Heart left ventricle (tissue), 16 donors: Measurements from ENCODE around the gene ATL1. TPM values are rescaled to one million over a fixed set of nuclear protein-coding genes. Genes with fewer than 3 reads are reported as not detected.

Source experiments
- ATAC-seq, 4 donors: fragments of 200-7000 bp; cut with Tn5 transposase; one replicate each; pipeline ENCODE4 v1.9.1; 2020 to 2022; ENCODE audit warnings: moderate library complexity in 4 of 4, mild to moderate bottlenecking in 3 of 4, moderate number of reproducible peaks in 1 of 4
- DNase-seq, 5 donors: peaks; one replicate each; pipeline ENCODE4 v3.0.0-alpha.2; 2020
- H3K27ac ChIP-seq, 12 donors: fragments of 200-600 bp; sonication (generic) in 4 of 12; one replicate each; pipeline versions ENCODE4 v1.5.0 to v1.8.0; 2016 to 2022; ENCODE audit warnings: mild to moderate bottlenecking in 2 of 12
- H3K27me3 ChIP-seq, 9 donors: fragments of 200-600 bp; sonication (generic) in 2 of 9; one replicate each; pipeline versions ENCODE4 v1.5.1 to v1.8.0; 2016 to 2022; ENCODE audit warnings: mild to moderate bottlenecking in 3 of 9
- H3K36me3 ChIP-seq, 9 donors: fragments of 200-600 bp; sonication (generic) in 2 of 9; one replicate each; pipeline versions ENCODE4 v1.5.0 to v1.8.0; 2018 to 2022; ENCODE audit warnings: mild to moderate bottlenecking in 2 of 9
- H3K4me1 ChIP-seq, 12 donors: fragments of 200-600 bp; sonication (generic) in 4 of 12; one replicate each; pipeline versions ENCODE4 v1.5.0 to v1.8.0; 2016 to 2022; ENCODE audit warnings: mild to moderate bottlenecking in 3 of 12
- H3K4me3 ChIP-seq, 12 donors: fragments of 200-600 bp; sonication (generic) in 4 of 12; one replicate each; pipeline versions ENCODE4 v1.5.0 to v1.8.0; 2017 to 2022; ENCODE audit warnings: mild to moderate bottlenecking in 9 of 12, moderate library complexity in 4 of 12
- H3K9me3 ChIP-seq, 12 donors: fragments of 200-600 bp; sonication (generic) in 4 of 12; one replicate each; pipeline versions ENCODE4 v1.5.0 to v1.8.0; 2016 to 2022; ENCODE audit warnings: mild to moderate bottlenecking in 1 of 12
- POLR2A ChIP-seq, 2 donors: fragments of 450-650 bp; IDR thresholded peaks; one replicate each; pipeline ENCODE4 v1.6.1; 2017; ENCODE audit warnings: antibody characterized with exemption in 2 of 2, mild to moderate bottlenecking in 2 of 2, moderate library complexity in 2 of 2
- WGBS, 4 donors: extraction: QIAGEN DNeasy Blood & Tissue Kit in 2 of 4; methylation state at CpG; one replicate each; pipeline versions ENCODE4 v1.1.5 to v1.1.7; 2013 to 2018; 5-methylcytosine and 5-hydroxymethylcytosine counted together
- intact Hi-C, 10 donors: fragments of 100-400 bp; cut with DNase I; formaldehyde crosslinking; loops; one replicate each; pipeline versions ENCODE4 v1.11.1 to v1.14.2; 2022
- polyA plus RNA-seq, 2 donors: library from polyadenylated mRNA; stranded (reverse); fragments of 200-250 nt; gene quantifications; one replicate each; pipeline ENCODE4 v1.2.3, GENCODE V29; 2013
- total RNA-seq, 9 donors: library from RNA; depleted of rRNA in 2 of 9; stranded (reverse); fragments of >200 nt in 2 of 9; fragmentation: NEBNext Ultra II Directional in 3 of 9; extraction: Animal tissue kit (Norgen Biotek cat#: 25700) in 3 of 9; gene quantifications; one replicate each; pipeline versions ENCODE4 v1.1.0 to v1.2.4, GENCODE V29; 2016 to 2023
- TF ChIP-seq, protein P1 (sequence below), 12 donors: fragments of 200-600 bp; sonication (generic) in 4 of 12; IDR thresholded peaks; one replicate each; pipeline versions ENCODE4 v1.5.0 to v1.8.0; 2018 to 2022; ENCODE audit warnings: antibody characterized with exemption in 12 of 12, mild to moderate bottlenecking in 5 of 12
- donor health status: ischemic (EF 13 %, LVEDD 7.1; RV severe dilation, severe dysfunction).
- donor health status: healthy with polysubstance abuse.
- donor health status: DM: no; HTN: yes; CAD: no.
- donor health status: DM: no; HTN: no; CAD: no.
- donor health status: ischemic (EF 25% LVEDD 6.9; RV normal size, moderate dysfunction).
- donor health status: ischemic (EF 25% LVEDD 5.7; RV mildly dilated, moderate dysfunction).
- donor health status: healthy.
- donor health status: DM: yes; HTN: yes; CAD: no.
- donor health status: ischemic (EF 35%, LVEDD 5.7; RV mildly dilated, moderate dysfunction).
- donor health status: nonischemic (EF 11% LVEDD 7.7; RV severe dilation, severe dysfunction).
- donor health status: DM: yes; HTN: yes; CAD: no.
- donor health status: PGD.
- donor health status: ischemic (EF 29% LVEDD 5.4; RV normal size, mild dysfunction).
- donor health status: nonischemic (EF 23%, LVEDD 6.1; RV moderate dilation, normal function).

The ATL1 gene
- total and polyA plus RNA-seq, 11 donors = 0.28 to 3.1 (median 0.94) TPM

DNA sequence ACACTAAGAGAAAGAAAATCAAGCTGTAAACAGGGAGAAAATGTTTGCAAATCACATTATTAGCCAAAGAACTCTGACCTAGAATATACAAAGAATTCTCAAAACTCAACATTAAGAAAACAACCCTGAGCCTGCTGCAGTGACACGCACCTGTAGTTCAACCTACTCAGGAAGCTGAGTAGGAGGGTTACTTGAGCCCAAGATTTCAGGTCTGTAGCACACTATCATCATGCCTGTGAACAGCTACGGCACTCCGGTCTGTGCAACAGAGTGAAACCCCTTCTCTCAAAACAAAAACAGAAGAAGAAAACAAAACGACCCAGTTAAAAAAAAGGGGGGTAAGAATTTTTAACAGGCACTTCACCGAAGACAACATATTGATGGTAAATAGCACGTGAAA, 87.3 kb downstream of the ATL1 start:
- ATAC-seq (no peak), DNase-seq (no peak)
- no peaks in the 10 kb centered on the region for H3K9me3 ChIP-seq
- no peak overlapping the region for H3K4me3 ChIP-seq
- no peaks in the 10 kb centered on the region for H3K27me3 ChIP-seq
- H3K27ac ChIP-seq = no peak overlapping the region
- WGBS, 4 donors = 90 to 94% (median 92%) methylated on average over 6 of the region's 6 CpGs
- peaks cover 0 to 42% (median 17%) of the 10 kb centered on the region in 12 donors for H3K4me1 ChIP-seq
- H3K36me3 ChIP-seq = peaks cover 0 to 32% (median 3%) of the 10 kb centered on the region in 9 donors
- TF ChIP-seq, protein P1, sequence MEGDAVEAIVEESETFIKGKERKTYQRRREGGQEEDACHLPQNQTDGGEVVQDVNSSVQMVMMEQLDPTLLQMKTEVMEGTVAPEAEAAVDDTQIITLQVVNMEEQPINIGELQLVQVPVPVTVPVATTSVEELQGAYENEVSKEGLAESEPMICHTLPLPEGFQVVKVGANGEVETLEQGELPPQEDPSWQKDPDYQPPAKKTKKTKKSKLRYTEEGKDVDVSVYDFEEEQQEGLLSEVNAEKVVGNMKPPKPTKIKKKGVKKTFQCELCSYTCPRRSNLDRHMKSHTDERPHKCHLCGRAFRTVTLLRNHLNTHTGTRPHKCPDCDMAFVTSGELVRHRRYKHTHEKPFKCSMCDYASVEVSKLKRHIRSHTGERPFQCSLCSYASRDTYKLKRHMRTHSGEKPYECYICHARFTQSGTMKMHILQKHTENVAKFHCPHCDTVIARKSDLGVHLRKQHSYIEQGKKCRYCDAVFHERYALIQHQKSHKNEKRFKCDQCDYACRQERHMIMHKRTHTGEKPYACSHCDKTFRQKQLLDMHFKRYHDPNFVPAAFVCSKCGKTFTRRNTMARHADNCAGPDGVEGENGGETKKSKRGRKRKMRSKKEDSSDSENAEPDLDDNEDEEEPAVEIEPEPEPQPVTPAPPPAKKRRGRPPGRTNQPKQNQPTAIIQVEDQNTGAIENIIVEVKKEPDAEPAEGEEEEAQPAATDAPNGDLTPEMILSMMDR (IDR thresholded peaks at IDR 0.05) = no peak
- no peak for TF ChIP-seq POLR2A (IDR thresholded peaks at IDR 0.05)
- intact Hi-C loops = no loop called here

DNA sequence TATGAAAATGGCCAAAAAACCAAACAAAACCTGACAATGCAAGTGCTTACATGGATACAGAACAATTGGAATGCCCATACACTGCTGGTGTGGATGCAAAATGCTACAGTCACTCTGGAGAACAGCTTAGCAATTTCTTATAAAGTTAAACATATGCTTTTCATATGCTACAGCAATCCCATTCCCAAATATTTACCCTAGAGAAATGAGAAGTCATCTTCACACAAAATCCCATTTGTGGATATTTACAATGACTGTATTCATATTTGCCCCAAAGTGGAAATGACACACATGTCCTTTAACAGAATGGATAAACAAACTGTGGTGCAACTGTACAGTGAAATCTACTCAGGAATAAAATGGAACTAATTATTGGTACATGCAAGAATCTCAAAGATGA, 87.8 kb downstream of the ATL1 start:
- intact Hi-C loops = no loop called here
- Histone ChIP-seq H3K4me1 (peaks cover 0 to 46% (median 18%) of the 10 kb centered on the region in 12 donors), H3K36me3 (peaks cover 0 to 31% (median 3%) of the 10 kb centered on the region in 9 donors), H3K4me3 (no peak overlapping the region), H3K27me3 (no peaks in the 10 kb centered on the region), H3K27ac (no peak overlapping the region), H3K9me3 (no peaks in the 10 kb centered on the region)
- ATAC-seq (no peak), DNase-seq (no peak)
- TF ChIP-seq POLR2A (IDR thresholded peaks at IDR 0.05) = no peak
- TF ChIP-seq, protein P1 (IDR thresholded peaks at IDR 0.05) = no peak

DNA sequence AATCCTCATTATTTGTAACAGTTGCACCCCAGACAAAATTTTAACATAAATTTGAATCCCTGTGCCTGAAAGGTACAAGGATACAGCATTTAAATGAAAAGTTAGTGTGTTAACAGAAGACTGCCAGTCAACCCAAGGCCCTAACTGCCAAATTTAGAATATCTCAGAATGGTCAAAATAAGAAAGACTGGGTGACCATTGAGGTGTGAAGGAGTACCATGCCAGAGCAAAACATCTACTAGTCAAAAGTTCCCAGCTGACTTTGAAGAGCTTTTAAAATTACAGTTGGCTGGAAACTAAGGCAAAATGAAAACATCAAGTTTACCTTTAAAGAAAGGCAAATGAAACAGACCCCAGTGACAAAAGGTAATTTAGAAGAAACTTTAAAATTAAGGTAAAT, 89.7 kb downstream of the ATL1 start:
- ATAC-seq (no peak), DNase-seq (no peak)
- intact Hi-C loops = no loop called here
- no peak for TF ChIP-seq POLR2A (IDR thresholded peaks at IDR 0.05)
- TF ChIP-seq, protein P1 (IDR thresholded peaks at IDR 0.05) = no peak
- no peak overlapping the region for H3K4me3 ChIP-seq
- H3K27me3 ChIP-seq = no peaks in the 10 kb centered on the region
- H3K4me1 ChIP-seq = peaks cover 0 to 51% (median 19%) of the 10 kb centered on the region in 12 donors
- H3K36me3 ChIP-seq = peaks cover 0 to 12% (median 0%) of the 10 kb centered on the region in 9 donors
- H3K27ac ChIP-seq = no peak overlapping the region
- no peaks in the 10 kb centered on the region for H3K9me3 ChIP-seq

DNA sequence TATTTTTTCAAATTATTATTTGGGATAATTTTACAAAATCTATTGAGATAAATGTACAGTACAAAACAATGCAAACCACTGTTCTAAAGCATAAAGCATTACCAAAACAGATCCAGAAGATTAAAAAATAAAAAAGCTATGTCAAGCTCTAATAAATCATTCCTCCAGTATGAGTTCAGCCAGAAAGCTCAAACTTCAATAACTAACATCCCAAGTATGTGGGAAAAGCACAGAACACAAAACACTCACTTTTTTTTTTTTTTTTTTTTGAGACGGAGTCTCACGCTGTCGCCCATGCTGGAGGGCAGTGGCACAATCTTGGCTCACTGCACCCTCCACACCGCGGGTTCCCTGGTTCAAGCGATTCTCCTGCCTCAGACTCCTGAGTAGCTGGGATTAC, 96.8 kb downstream of the ATL1 start:
- DNase-seq (no peak), ATAC-seq (no peak)
- Histone ChIP-seq H3K27ac (peak overlapping the region in 1 of 12 donors; percentile 78), H3K4me1 (peaks cover 9 to 73% (median 35%) of the 10 kb centered on the region in 12 donors), H3K36me3 (peaks cover 0 to 17% (median 0%) of the 10 kb centered on the region in 9 donors), H3K27me3 (no peaks in the 10 kb centered on the region), H3K9me3 (no peaks in the 10 kb centered on the region), H3K4me3 (no peak overlapping the region)
- 90 to 98% (median 94%) methylated on average over 6 of the region's 6 CpGs for WGBS, 4 donors
- intact Hi-C loops = no loop called here
- no peak for TF ChIP-seq POLR2A (IDR thresholded peaks at IDR 0.05)
- TF ChIP-seq, protein P1 (IDR thresholded peaks at IDR 0.05) = no peak
